ENCODE results near the gene ABCA1.

DNA sequence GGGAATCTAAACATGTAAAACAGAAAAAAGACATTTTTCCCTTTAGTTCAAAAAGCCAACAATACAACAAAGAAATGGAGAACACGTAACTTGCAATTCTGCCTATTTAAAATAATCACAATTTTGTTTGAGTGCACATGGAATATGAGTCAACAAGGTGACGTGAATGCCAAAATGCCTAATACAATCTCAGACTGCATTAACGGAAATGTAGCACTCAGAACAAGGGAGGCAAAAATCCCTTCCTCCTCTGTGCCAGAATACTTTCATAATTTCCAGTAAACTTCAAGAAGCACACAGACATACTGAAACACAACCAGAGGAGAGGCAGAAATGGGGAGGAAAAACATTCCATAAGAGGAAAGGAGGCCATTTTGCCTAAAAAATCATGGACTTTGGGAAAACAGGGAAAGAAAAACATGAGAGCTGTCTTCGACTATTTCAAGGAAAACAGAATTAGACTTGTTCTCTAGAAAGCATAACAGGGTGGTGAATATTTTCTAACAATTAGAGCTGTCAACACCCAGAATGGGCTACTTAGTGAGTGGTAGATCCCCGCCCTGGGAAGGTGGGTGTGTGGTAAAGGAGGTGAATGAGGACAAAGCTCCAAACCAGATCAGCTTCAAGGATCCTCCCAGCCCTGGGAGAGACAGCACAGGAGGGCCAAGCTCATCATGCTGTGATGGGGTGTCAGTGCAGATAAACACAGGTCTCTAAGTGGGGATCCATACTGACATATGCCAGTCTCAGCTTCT lies 48.2 kb downstream of the ABCA1 start:
- TF ChIP-seq, protein P1, sequence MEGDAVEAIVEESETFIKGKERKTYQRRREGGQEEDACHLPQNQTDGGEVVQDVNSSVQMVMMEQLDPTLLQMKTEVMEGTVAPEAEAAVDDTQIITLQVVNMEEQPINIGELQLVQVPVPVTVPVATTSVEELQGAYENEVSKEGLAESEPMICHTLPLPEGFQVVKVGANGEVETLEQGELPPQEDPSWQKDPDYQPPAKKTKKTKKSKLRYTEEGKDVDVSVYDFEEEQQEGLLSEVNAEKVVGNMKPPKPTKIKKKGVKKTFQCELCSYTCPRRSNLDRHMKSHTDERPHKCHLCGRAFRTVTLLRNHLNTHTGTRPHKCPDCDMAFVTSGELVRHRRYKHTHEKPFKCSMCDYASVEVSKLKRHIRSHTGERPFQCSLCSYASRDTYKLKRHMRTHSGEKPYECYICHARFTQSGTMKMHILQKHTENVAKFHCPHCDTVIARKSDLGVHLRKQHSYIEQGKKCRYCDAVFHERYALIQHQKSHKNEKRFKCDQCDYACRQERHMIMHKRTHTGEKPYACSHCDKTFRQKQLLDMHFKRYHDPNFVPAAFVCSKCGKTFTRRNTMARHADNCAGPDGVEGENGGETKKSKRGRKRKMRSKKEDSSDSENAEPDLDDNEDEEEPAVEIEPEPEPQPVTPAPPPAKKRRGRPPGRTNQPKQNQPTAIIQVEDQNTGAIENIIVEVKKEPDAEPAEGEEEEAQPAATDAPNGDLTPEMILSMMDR (IDR thresholded peaks at IDR 0.05) = no peak
- no peak for TF ChIP-seq POLR2A (IDR thresholded peaks at IDR 0.05)

Measured in right lobe of liver (tissue), 4 donors.